Panc1 (cell line): ENCODE measurements around the gene ORC2. TPM values are rescaled to one million over a fixed set of nuclear protein-coding genes. Genes with fewer than 3 reads are reported as not detected.

Experiments
- ATAC-seq: fragments of 200-7000 bp; cut with Tn5 transposase; 2 replicates; pipeline ENCODE4 v1.9.1; 2020; ENCODE audit warnings: mild to moderate bottlenecking, moderate library complexity
- BruUV-seq: library from RNA; stranded (reverse); fragments of 400-500 nt; replicated peaks from 2 replicates; lab custom pipeline; 2021; lab: Mats Ljungman, UMichigan
- CTCF ChIA-PET: fragments of 300-600 bp; sonication (Branson Sonifier 250); formaldehyde crosslinking; loops from one replicate; lab custom pipeline; 2022; ENCODE audit warnings: antibody characterized with exemption; lab: Charles Lee
- POLR2A ChIA-PET: fragments of 300-600 bp; sonication (Branson Sonifier 250); formaldehyde crosslinking; loops from one replicate; lab custom pipeline; 2022; ENCODE audit warnings: antibody characterized with exemption; lab: Charles Lee
- DNase-seq: peaks from one replicate; pipeline ENCODE4 v3.0.0-alpha.2; 2010; ENCODE audit warnings: low read depth, low spot score
- H3K27ac ChIP-seq: 2 replicates; pipeline ENCODE4 v1.5.1; 2011; ENCODE audit warnings: mild to moderate bottlenecking, low read length, inconsistent platforms
- H3K27me3 ChIP-seq: fragments of 200-500 bp; sonication (Bioruptor generic); 2 replicates; pipeline ENCODE4 v1.6.0; 2014; ENCODE audit warnings: low read length, inconsistent platforms; ENCODE audit not compliant: control insufficient read depth, insufficient read depth
- H3K36me3 ChIP-seq: fragments of 200-500 bp; sonication (Bioruptor generic); 2 replicates; pipeline ENCODE4 v1.5.1; 2014; ENCODE audit warnings: inconsistent platforms, mild to moderate bottlenecking, low read length, moderate library complexity; ENCODE audit not compliant: control insufficient read depth, insufficient read depth
- H3K4me1 ChIP-seq: 2 replicates; pipeline ENCODE4 v1.5.1; 2011; ENCODE audit warnings: inconsistent platforms, mild to moderate bottlenecking, low read length, moderate library complexity; ENCODE audit not compliant: control insufficient read depth, insufficient read depth
- H3K4me3 ChIP-seq, 2 experiments: 2 replicates each; pipeline ENCODE4 v1.5.1; 2011 to 2012; ENCODE audit warnings: low read depth in 2 of 2, low read length in 2 of 2, mild to moderate bottlenecking in 2 of 2, inconsistent platforms in 1 of 2, moderate library complexity in 1 of 2
- H3K9me3 ChIP-seq: fragments of 200-500 bp; sonication (Bioruptor generic); 2 replicates; pipeline ENCODE4 v1.5.1; 2014; ENCODE audit warnings: low read depth, mild to moderate bottlenecking, inconsistent platforms, low read length, moderate library complexity; ENCODE audit not compliant: control insufficient read depth, insufficient read depth
- POLR2AphosphoS5 ChIP-seq: IDR thresholded peaks from 2 replicates; pipeline ENCODE4 v1.6.1; 2012; ENCODE audit warnings: mild to moderate bottlenecking, low read depth, low read length, moderate library complexity
- SIN3A ChIP-seq: IDR thresholded peaks from 2 replicates; pipeline ENCODE4 v1.6.1; 2012; ENCODE audit warnings: low read depth, mild to moderate bottlenecking, low read length, moderate library complexity, borderline replicate concordance; ENCODE audit not compliant: insufficient read depth
- TCF7L2 ChIP-seq: IDR thresholded peaks from 2 replicates; pipeline ENCODE4 v1.6.1; 2011; ENCODE audit warnings: mild to moderate bottlenecking, low read depth, low read length, inconsistent platforms
- in situ Hi-C: cut with HindIII; loops from 2 replicates; pipeline ENCODE4 v1.10.0; 2016; ENCODE audit warnings: low sequenced_read_pairs, low pct_unique_long_range_greater_than_20kb
- intact Hi-C: fragments of 100-400 bp; cut with micrococcal nuclease; formaldehyde crosslinking; loops from one replicate; pipeline ENCODE4 v1.10.0; 2022; ENCODE audit not compliant: unreplicated experiment
- total RNA-seq: library from RNA; stranded (reverse); gene quantifications from one replicate; pipeline ENCODE4 v1.2.1, GENCODE V29; 2021; ENCODE audit not compliant: unreplicated experiment
- TF ChIP-seq, protein P1 (sequence below), 2 experiments: IDR thresholded peaks; 2 replicates each; pipeline ENCODE4 v1.6.1; 2011 to 2012; ENCODE audit warnings: low read depth in 2 of 2, control low read depth in 1 of 2, low read length in 1 of 2, mild to moderate bottlenecking in 1 of 2, moderate library complexity in 1 of 2; ENCODE audit not compliant: insufficient read depth in 1 of 2
- TF ChIP-seq, protein P2 (sequence below): fragments of 450-650 bp; IDR thresholded peaks from 2 replicates; pipeline ENCODE4 v1.5.1; 2017; ENCODE audit warnings: mild to moderate bottlenecking

Gene ORC2
- total RNA-seq, 1 experiment from 2014 or later: 41.8 TPM

DNA sequence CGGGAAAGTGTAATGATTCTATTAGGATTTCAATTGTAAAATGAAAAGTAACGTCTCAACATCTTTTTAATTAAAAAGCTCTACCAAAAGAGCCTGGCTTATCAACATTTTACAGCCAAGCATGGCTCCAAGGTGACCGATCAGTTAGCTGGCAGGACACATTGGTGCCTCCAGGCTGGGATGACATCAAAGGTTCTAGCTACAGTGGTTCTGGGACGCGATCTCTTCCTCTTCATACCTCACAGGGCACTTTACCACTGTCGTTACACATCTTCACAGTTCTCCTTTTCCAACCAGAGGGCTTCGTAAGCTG lies 693 bp downstream of the ORC2 start:
- Histone ChIP-seq H3K27me3 (no peaks in the 10 kb centered on the region), H3K4me1 (peaks cover 10% of the 10 kb centered on the region), H3K27ac (peak overlapping the region; percentile 94), H3K9me3 (no peaks in the 10 kb centered on the region), H3K4me3 (peak overlapping the region; percentile 81 to 98), H3K36me3 (peaks cover 5% of the 10 kb centered on the region)
- TF ChIP-seq SIN3A: no peak
- TF ChIP-seq, protein P1, sequence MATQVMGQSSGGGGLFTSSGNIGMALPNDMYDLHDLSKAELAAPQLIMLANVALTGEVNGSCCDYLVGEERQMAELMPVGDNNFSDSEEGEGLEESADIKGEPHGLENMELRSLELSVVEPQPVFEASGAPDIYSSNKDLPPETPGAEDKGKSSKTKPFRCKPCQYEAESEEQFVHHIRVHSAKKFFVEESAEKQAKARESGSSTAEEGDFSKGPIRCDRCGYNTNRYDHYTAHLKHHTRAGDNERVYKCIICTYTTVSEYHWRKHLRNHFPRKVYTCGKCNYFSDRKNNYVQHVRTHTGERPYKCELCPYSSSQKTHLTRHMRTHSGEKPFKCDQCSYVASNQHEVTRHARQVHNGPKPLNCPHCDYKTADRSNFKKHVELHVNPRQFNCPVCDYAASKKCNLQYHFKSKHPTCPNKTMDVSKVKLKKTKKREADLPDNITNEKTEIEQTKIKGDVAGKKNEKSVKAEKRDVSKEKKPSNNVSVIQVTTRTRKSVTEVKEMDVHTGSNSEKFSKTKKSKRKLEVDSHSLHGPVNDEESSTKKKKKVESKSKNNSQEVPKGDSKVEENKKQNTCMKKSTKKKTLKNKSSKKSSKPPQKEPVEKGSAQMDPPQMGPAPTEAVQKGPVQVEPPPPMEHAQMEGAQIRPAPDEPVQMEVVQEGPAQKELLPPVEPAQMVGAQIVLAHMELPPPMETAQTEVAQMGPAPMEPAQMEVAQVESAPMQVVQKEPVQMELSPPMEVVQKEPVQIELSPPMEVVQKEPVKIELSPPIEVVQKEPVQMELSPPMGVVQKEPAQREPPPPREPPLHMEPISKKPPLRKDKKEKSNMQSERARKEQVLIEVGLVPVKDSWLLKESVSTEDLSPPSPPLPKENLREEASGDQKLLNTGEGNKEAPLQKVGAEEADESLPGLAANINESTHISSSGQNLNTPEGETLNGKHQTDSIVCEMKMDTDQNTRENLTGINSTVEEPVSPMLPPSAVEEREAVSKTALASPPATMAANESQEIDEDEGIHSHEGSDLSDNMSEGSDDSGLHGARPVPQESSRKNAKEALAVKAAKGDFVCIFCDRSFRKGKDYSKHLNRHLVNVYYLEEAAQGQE (IDR thresholded peaks at IDR 0.05; ENCODE audit: insufficient read depth in 1 of 2, low read depth in 2 of 2, low read length in 1 of 2): no peak
- TF ChIP-seq, protein P2, sequence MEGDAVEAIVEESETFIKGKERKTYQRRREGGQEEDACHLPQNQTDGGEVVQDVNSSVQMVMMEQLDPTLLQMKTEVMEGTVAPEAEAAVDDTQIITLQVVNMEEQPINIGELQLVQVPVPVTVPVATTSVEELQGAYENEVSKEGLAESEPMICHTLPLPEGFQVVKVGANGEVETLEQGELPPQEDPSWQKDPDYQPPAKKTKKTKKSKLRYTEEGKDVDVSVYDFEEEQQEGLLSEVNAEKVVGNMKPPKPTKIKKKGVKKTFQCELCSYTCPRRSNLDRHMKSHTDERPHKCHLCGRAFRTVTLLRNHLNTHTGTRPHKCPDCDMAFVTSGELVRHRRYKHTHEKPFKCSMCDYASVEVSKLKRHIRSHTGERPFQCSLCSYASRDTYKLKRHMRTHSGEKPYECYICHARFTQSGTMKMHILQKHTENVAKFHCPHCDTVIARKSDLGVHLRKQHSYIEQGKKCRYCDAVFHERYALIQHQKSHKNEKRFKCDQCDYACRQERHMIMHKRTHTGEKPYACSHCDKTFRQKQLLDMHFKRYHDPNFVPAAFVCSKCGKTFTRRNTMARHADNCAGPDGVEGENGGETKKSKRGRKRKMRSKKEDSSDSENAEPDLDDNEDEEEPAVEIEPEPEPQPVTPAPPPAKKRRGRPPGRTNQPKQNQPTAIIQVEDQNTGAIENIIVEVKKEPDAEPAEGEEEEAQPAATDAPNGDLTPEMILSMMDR: no peak
- no peak for TF ChIP-seq TCF7L2
- no peak for TF ChIP-seq POLR2AphosphoS5
- ChIA-PET POLR2A (interaction anchor here (0.6 to 1.7 kb wide), 2 partner anchors 73 to 144 kb away, joined by 5 to 8 read pairs; partner anchors contain the start of gene NIF3L1), CTCF (no interaction called here)
- peak; percentile 31 for ATAC-seq
- intact Hi-C loops (loop anchor here (5.0 kb wide), 1 partner anchor 105 kb away; no protein-coding TSS in a partner anchor), in situ Hi-C loops (no loop called here)
- no peak for DNase-seq
- no TSS peak for BruUV-seq

DNA sequence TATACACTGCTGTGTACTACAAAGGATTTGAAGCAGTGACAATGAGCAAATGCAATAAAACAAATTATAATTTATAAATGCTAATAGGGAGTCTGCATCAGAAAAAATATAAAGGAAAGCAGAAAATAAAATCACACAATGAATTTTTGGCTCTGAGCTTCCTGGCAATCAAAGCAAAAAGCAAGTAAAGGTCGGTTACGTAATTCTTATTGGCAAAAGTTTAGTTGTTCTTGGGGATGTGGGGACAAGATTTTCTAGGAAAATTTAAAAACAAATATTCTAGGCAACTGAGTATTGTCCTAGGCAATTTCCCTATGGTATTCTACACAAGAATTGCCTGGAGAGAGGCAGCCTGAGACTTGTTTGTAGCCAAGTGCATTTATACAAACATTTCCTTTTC lies 1.8 kb downstream of the ORC2 start:
- intact Hi-C loops: loop anchor here (5.0 kb wide), 1 partner anchor 106 kb away; no protein-coding TSS in a partner anchor

More for the DNA sequence above, 1.8 kb downstream of the ORC2 start:
- TF ChIP-seq SIN3A (no peak), POLR2AphosphoS5 (no peak)
- TF ChIP-seq, protein P2: no peak
- peak overlapping the region; percentile 81 to 98; a peak in 3 of 4 replicates for H3K4me3 ChIP-seq
- CTCF ChIA-PET: no interaction called here
- no peaks in the 10 kb centered on the region for H3K9me3 ChIP-seq
- POLR2A ChIA-PET: no interaction called here
- H3K4me1 ChIP-seq: peaks cover 10% of the 10 kb centered on the region
- in situ Hi-C loops: no loop called here
- BruUV-seq: no TSS peak
- H3K27ac ChIP-seq: peak overlapping the region; percentile 94; the same call in 1 of the 2 replicates
- ATAC-seq (no peak), DNase-seq (no peak)
- H3K36me3 ChIP-seq: peaks cover 15% of the 10 kb centered on the region
- H3K27me3 ChIP-seq: no peaks in the 10 kb centered on the region
